GM18511 (cell line): ENCODE data around the gene GRB10.
A peak's percentile ranks its signal among the peaks of the same experiment; 100 is the strongest.
"Not testable (repeated sequence)": the region's sequence is repeated elsewhere in the genome, so short reads cannot be mapped to it uniquely, and the experiment has no call there.

Experiments used
- ATAC-seq: cut with Tn5 transposase; IDR thresholded peaks from one replicate; pipeline ENCODE4 v1.9.1; 2021; ENCODE audit warnings: mild to moderate bottlenecking, moderate library complexity; ENCODE audit not compliant: unreplicated experiment

The GRB10 gene

GRCh38 chr7:50591098-50591479 lies 191.6 kb downstream of the GRB10 start:
- ATAC-seq: no peak

DNA sequence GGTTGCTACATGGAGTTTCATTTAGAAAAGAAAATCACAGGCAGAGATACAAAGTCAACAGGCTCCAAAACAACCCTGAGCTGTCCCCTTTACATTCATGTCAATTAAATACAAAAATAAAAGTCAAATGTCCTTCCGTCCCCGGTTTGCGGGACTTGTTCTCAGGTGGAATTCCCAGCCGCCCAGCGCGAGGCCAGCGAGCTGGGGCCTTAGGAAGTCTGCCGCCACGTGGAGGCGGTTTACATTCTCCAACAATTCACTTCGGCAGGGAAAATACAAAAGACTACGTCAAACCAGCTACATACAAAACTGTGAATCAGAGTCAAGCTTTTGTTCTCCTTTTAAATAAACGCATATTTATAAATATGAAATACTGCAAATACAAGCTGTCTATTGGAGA lies 192.2 kb downstream of the GRB10 start:
- no peak for ATAC-seq

- ATAC-seq: peak; percentile 27
These were observed 193.3 kb downstream of the GRB10 start for GRCh38 chr7:50589364-50589763.

DNA sequence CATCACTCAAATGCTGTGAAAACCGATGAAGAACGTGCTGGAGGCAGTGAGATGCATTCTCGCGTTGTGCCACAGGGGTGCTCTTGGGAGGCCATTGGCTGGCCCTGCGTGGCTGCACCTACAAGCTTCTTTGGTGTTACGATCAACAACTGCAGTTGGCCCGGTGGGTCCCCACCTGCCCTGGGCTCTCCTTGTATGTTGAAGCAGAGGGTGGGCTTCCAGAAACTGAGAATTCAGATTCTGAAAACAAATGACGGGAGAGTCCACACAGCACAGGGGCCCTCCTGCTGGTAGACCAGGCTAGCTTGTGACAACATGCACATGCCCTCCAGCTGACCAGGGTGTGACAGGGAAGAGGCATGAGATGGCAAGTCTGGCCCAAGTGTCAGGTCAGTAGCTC lies 193.8 kb downstream of the GRB10 start:
- ATAC-seq: no peak

GRCh38 chr7:50587737-50588136 lies 195.0 kb downstream of the GRB10 start:
- no peak for ATAC-seq

GRCh38 chr7:50584793-50585408 lies 197.8 kb downstream of the GRB10 start:
- no peak for ATAC-seq

DNA sequence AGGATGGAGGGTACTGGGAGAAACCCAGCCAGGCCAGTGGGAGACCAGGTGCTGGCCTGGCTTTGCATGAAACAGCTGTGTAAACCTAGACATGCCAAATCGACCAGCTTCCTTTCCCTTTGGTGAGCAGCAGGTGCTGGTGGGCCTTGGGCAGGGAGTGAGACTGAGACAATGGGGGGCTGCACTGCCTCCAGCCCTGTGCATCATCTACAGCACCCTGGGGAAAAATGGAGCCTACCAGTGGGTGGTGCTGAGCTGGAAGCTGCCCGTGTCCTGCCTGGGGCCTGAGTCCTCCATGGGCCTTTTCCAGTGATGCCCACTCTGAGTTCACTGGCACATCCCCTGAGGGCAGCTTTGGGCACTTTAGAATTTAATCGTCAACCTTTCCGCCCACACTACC lies 198.3 kb downstream of the GRB10 start:
- ATAC-seq: no peak

DNA sequence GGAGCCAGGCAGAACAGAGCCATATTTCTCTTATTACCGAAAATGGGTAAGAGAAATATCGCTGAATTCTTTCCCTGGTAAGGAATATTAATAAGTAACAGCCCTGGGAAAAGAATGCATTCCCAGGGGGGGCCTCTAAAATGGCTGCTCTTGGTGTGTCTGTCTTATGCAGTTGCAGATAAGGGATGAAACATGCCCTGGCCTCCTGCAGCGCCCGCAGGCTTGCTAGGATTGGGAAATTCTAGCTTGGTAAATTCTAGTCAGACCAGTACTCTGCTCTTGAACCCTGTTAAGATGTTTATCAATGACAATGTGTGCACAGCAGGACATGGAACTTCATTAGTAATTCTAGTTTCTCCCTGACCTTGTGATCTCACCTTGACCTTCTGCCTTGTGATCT lies 199.4 kb downstream of the GRB10 start:
- not testable (repeated sequence) for ATAC-seq

- not testable (repeated sequence) for ATAC-seq
These were observed 200.4 kb downstream of the GRB10 start for GRCh38 chr7:50582271-50582670.

- not testable (repeated sequence) for ATAC-seq
These were observed 202.0 kb downstream of the GRB10 start for GRCh38 chr7:50580666-50581065.

- ATAC-seq: no peak
These were observed 202.6 kb downstream of the GRB10 start for GRCh38 chr7:50580057-50580456.

DNA sequence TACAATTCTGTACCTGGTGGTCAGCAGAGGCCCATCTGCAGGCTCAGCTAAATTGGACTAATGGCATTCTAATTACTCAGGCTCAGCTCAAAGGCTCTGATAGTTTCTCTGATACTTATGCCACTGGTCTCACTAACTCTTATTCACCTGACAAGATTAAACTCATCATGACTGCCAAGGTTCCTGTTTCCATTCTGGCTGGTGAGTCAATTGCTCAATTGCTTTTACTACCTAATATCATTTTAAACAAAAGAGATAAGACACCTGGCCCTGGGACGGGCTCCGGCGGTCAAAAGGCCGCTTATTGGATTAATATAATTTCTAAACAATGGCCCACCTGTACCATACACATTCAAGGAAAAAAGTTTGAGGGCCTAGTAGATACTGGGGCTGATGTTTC lies 204.6 kb downstream of the GRB10 start:
- ATAC-seq: not testable (repeated sequence)

- ATAC-seq: no peak
These were observed 205.1 kb downstream of the GRB10 start for GRCh38 chr7:50577569-50577968.

DNA sequence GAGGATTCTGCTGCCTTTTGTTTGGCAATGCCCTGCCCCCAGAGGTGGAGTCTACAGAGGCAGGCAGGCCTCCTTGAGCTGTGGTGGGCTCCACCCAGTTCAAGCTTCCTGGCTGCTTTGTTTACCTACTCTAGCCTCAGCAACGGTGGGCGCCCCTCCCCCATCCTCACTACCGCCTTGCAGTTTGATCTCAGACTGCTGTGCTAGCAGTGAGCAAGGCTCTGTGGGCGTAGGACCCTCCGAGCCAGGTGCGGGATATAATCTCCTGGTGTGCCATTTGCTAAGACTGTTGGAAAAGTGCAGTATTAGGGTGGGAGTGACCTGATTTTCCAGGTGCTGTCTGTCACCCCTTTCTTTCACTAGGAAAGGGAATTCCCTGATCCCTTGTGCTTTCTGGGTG lies 206.3 kb downstream of the GRB10 start:
- not testable (repeated sequence) for ATAC-seq

GRCh38 chr7:50567715-50568261 lies 214.9 kb downstream of the GRB10 start:
- ATAC-seq: no peak

- ATAC-seq: no peak
These were observed 216.7 kb downstream of the GRB10 start for GRCh38 chr7:50565977-50566376.

DNA sequence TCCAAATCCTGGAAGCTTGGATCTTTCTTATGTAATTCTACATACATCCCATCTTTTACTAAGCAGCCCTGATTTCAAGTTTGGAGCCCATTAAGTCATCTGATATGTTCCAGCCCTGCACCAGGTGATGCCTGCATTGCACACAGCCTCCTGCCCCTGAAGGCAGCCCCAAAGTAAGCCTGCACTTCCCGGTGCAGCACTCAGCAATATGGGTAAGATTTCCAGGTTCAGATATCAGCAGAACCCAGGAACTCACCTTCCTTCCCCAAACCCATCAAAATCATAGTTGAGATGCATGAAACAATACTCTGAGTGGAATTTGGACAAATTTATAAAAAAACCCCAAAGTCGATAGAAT lies 217.2 kb downstream of the GRB10 start:
- no peak for ATAC-seq

DNA sequence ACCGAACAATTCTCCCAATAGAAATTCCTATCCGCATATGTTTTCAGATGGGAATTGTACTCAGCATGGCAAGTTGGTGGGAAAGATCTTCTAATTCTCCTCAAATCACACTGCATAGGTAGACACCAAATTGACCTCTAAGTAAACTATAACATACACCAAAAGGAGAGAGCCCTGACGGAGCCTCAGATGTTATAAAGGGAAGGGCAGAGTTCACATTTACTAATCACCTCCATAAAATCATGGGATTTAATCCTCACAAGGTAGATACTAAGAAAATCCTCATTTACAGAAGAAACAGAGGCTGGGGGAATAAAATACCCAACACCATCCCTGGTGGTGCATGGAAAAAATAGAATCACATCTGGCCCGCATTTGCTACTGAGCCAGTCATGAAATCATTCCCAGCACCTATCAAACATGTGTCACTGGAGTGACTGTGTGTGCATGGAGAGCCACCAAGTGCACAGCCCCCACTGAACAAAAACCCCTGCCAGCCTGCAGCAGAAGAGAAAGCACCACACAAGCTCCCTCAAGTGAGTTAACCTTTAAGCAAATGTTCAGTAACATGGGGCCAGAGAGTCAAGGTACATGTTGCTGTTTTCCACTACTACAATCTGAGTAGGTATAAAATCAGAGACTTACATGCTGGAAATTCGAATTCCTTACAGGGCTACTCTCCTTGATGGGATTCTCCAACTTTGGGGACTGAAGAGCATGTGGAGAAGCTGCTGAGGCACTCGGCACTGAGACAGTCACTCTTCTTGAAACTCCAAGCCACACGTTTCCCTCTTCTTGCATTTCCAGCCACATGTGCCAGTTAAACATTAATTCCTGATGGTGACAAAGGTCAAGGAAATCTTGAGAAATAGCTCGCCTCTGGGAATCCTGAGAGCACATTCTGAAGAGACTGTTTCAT lies 217.8 kb downstream of the GRB10 start, which contains the start of gene DDC:
Gene DDC, minus strand, starts transcription at position 766 of the 919 bp plus-strand sequence. CDS start 21,320 bp downstream, outside the sequence.
- no peak for ATAC-seq

DNA sequence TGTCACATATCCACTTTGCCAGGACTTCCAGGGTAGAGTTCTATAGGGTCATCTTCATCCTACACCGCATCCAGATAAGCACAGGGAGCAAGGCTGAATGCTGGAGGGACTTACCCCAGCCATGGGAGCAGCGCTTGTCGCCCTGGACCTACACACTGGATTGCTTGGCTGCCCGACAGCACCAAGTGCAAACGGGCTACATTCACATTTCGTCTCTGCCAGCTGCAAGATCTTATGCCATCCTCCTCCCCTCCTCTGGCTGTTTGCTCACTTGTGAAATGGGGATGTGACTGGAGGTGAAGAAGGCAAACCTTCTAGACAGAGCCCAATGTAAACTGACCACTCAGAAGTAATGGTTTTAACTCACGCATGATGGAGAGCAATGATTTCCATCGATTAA lies 218.5 kb downstream of the GRB10 start:
- no peak for ATAC-seq

GRCh38 chr7:50562136-50562535 lies 220.6 kb downstream of the GRB10 start:
- no peak for ATAC-seq

DNA sequence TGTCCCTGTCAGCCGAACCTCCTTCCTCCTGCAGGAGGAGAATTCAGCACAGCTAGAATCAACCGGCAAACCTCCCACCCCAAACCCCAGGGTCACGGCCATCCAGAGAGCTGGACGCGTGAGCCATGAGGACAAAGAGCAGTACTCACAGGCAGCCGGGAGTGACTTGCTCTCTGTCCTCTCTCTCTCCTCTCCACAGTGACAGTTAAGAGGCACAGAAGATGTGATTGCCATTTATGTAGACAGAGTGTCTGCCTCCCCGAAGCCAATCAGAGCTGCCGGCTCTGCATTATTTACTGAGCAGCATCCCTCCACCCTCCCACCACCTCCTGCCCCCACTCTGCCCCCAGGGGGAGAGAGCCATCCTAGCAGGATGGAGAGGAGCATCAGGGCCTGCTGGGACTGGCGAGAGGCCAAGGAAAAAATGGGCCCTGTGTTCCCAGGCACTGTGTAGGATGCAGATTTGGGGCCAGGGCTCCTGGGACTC lies 221.8 kb downstream of the GRB10 start:
- ATAC-seq: no peak

- no peak for ATAC-seq
These were observed 222.8 kb downstream of the GRB10 start for GRCh38 chr7:50559881-50560280.
